Large intestine (tissue), 3 donors: Measurements from ENCODE around the gene SRI. TPM values are rescaled to one million over a fixed set of nuclear protein-coding genes. Genes with fewer than 3 reads are reported as not detected.
"Not testable (repeated sequence)": the region's sequence is repeated elsewhere in the genome, so short reads cannot be mapped to it uniquely, and the experiment has no call there.

ENCODE experiments used
- DNase-seq, 2 donors: peaks; one replicate each; pipeline versions ENCODE4 v3.0.0 to v3.0.0-alpha.2; 2013
- H3K27ac ChIP-seq: one replicate; pipeline ENCODE4 v1.5.1; 2013; ENCODE audit warnings: low read length
- H3K27me3 ChIP-seq: 2 replicates; pipeline ENCODE4 v1.6.1; 2013; ENCODE audit warnings: low read length; ENCODE audit not compliant: control insufficient read depth, insufficient read depth
- H3K36me3 ChIP-seq: 2 replicates; pipeline ENCODE4 v1.6.1; 2013; ENCODE audit warnings: low read length; ENCODE audit not compliant: control insufficient read depth, insufficient read depth
- H3K4me1 ChIP-seq: one replicate; pipeline ENCODE4 v1.6.1; 2013; ENCODE audit warnings: low read length; ENCODE audit not compliant: control insufficient read depth, insufficient read depth
- H3K4me3 ChIP-seq: one replicate; pipeline ENCODE4 v1.5.1; 2013; ENCODE audit warnings: low read length
- H3K9me3 ChIP-seq: one replicate; pipeline ENCODE4 v1.6.1; 2013; ENCODE audit warnings: mild to moderate bottlenecking, low read depth, low read length, moderate library complexity; ENCODE audit not compliant: control insufficient read depth
- WGBS: methylation state at CpG from one replicate; pipeline ENCODE4 v1.1.5; 2013; ENCODE audit warnings: low lambda C conversion rate; ENCODE audit not compliant: insufficient coverage; 5-methylcytosine and 5-hydroxymethylcytosine counted together
- polyA plus RNA-seq: library from polyadenylated mRNA; unstranded; fragments of 120-200 nt; gene quantifications from one replicate; pipeline ENCODE4 v1.2.1, GENCODE V29; 2013

The SRI gene
- polyA plus RNA-seq, 1 donor, result 315 TPM

DNA sequence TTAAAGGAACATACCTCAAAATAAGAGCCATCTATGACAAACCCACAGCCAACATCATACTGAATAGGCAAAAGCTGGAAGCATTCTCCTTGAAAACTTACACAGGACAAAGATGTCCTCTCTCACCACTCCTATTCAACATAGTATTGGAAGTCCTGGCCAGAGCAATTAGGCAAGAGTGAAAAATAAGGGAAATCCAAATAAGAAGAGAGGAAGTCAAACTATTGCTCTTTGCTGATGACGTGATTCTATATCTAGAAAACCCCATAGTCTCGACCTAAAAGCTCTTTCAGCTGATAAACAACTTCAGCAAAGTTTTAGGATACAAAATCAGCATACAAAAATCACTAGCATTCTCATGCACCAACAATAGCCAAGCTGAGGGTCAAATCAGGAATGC, 60.1 kb downstream of the SRI start:
- H3K27ac ChIP-seq, H3K4me3 ChIP-seq, H3K36me3 ChIP-seq, H3K9me3 ChIP-seq, H3K4me1 ChIP-seq, H3K27me3 ChIP-seq, DNase-seq: not testable (repeated sequence)
- no CpG with 5 or more reads among the region's 2 CpGs for WGBS

DNA sequence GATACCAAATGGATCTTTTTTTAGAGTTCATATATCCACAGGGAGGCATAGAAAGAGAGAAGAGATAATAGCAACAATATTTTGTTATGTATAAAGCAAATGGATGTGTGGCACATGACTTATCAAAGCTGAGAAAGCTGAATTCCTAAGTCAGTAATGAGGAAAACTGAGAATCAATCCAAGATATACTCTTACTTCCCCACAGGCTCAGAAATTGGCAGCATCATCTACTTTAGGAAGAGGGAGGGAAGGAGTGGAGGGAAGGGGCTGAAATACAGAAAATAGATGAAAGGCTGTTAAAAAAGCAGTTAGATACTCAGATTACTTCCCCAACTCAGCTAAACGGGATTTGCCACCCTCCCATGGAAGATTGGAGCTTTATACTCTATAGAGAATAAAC, 63.5 kb downstream of the SRI start:
- WGBS, result 43% methylated on average over 1 of the region's 1 CpG
- Histone ChIP-seq H3K9me3 (no peaks in the 10 kb centered on the region), H3K27ac (no peak overlapping the region), H3K27me3 (no peaks in the 10 kb centered on the region), H3K4me3 (no peak overlapping the region), H3K36me3 (no peaks in the 10 kb centered on the region), H3K4me1 (no peaks in the 10 kb centered on the region)
- no peak for DNase-seq

DNA sequence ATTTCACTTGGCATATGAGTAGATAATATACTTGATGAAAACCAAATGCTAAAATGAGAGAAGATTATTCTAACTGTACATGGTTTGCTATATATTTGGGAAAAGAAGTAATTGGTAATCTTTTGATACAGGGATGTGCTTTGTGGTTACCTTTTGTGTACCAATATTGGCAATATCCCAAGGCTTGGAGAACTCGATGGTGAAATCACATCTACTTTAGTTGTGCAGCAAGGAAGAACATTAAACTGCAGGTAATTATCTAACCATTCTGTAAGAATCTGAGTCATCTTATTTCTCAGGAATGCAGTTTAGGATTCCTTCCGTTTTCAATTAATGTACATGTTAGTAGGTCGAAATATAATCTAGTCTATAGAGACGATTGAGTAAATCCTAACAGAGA, 64.1 kb downstream of the SRI start:
- no peak overlapping the region for H3K27ac ChIP-seq
- H3K27me3 ChIP-seq, result no peaks in the 10 kb centered on the region
- DNase-seq, result no peak
- H3K4me1 ChIP-seq, result no peaks in the 10 kb centered on the region
- H3K9me3 ChIP-seq, result no peaks in the 10 kb centered on the region
- 90% methylated on average over 2 of the region's 4 CpGs for WGBS
- H3K4me3 ChIP-seq, result no peak overlapping the region
- no peaks in the 10 kb centered on the region for H3K36me3 ChIP-seq

Other genes with a start within 250 kb of the SRI start
- 0.30 TPM for gene STEAP4, start 86.9 kb upstream of the SRI start, polyA plus RNA-seq